Glomerular endothelial cell (primary cell): Measurements from ENCODE around the gene HSPA12B. TPM values are rescaled to one million over a fixed set of nuclear protein-coding genes. Genes with fewer than 3 reads are reported as not detected.

Experiments
- DNase-seq: peaks from one replicate; pipeline ENCODE4 v3.0.0-alpha.2; 2011; ENCODE audit warnings: low read depth, low spot score; ENCODE audit errors: extremely low read depth
- total RNA-seq: library from RNA; depleted of rRNA; stranded (reverse); fragments of >200 nt; gene quantifications from 2 replicates; pipeline ENCODE4 v1.2.3, GENCODE V29; 2015

Gene HSPA12B
- total RNA-seq, 1 donor from 2014 or later, result 26.3 TPM

DNA sequence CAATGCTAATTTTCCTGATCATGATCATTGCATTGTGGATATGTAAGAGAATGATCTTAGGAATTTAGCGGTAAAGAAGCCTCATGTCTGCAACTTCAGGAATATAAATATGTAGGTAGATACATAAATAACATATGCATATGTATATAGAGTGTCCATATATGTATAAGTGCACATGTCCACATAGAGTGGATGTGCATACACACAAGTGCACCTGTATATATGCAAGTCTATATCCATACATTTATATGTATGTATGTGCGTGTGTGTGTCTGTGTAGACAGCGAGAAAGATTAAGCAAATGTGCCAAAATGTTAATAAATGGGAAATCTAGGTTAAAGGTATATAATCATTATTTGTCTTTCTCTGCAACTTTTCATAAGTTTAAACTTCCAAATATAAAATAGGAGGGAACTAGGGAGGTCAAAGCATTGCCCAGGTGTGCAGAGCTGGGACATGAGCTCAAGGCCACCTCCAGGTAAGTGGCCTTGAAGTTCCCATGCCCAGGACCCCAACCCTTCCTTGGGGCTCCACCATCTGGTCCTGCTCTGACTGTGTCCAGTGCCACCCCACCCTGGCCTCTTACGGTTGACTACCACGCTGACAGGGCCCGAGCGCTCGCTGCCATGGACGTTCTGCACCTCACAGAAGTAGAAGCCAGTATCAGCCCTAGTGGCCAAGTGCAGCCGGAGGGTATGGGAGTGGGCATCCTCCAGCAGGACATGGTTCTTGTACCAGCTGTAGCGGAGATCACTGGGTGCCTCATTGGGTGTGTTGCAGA lies 29.7 kb upstream of the HSPA12B start:
- DNase-seq, result no peak

GRCh38 chr20:3704087-3704486 lies 28.4 kb upstream of the HSPA12B start:
- no peak for DNase-seq

GRCh38 chr20:3705491-3705969 lies 27.0 kb upstream of the HSPA12B start:
- DNase-seq, result no peak

DNA sequence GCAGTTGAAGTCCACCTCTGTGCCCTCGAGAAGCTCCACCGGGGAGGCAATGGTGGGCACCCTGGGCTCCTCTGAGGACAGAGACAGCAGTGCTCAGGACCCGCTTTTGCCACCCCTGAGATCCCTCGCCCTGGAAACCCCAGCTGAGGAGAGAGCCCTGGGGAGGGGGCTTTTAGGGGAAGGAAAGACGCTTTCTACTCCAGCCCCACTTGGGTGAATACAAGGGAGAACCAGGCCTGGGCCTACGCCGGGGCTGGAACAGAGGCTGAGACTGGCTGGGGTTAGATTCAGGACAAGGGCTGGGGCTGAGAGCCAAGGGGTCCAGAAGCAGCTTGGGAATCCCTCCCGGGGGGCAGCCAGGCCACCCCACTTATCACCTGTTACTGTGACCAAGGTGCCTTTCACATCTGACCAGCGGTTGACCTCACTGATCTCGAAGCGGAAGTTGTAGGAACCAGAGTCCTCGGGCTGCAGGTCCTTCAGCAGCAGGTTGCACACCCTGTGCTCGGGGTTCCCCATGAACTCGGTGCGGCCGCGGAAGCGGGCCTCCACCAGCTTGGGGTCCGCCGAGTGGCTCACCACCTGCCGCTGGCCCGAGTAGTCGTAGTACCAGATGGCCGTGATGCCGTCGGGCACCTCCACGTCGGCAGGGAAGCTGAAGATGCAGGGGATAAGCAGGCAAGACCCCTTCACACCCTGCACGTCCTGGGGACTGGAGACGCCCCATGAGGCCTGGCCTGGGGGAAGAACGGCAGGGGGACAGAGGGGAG lies 26.3 kb upstream of the HSPA12B start:
- no peak for DNase-seq

DNA sequence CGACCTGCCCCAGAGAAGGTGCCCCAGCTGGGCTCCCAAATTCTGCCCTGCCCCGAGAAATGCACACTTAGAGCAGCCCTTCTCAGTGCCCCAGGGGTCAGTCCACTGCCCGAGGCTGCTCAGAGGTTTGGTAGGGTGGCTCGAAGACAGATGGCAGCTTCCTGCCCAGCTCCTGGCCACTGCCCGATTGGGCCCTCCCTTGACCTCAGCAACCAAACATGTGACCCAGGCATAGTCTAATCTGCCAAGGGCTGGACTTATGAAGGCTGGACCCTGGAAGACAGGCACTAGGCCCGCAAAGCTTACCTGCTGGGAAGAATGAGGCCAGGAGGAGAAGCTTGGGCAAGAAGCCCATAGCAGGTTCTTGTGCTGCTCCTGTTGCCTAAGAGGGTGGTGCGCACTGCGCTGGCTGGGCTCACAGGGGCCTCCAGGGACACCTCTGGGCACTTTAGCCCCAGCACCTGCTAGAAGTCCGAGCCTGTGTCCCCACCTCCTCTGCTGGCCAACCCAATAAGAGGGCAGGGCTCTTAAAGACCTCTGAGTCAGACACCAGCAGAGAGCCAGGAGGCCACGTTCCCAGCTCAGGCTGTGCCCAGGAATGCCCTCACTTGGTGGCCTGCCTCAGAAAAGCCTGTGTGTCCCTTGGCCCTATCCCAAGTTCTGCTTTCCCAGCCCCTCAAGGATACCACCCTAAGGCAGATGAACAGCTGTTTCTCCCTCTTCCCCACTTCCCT lies 25.5 kb upstream of the HSPA12B start:
- no peak for DNase-seq

DNA sequence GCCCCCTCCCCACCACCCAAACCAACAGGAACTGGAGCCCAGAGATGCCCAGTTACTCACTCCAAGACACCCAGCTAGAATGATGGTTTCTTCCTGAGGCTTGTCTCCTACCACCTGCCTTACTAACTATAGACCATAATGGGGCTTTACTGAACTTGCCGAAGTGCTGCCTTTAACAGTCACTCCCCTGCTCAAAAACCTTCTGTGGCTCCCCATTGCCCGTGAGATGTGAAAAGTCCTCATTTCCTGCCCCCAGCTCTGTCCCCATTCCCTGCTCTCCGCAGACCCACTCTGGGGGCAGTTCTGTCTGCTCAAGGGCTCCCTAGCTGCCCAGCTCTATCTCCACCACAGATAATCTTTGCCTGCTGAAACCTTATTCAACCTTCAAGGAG lies 25.0 kb upstream of the HSPA12B start:
- no peak for DNase-seq

GRCh38 chr20:3710011-3710466 lies 22.4 kb upstream of the HSPA12B start:
- no peak for DNase-seq

- no peak for DNase-seq
Measured at GRCh38 chr20:3710703-3711483, 21.6 kb upstream of the HSPA12B start.

GRCh38 chr20:3711484-3711941 lies 21.0 kb upstream of the HSPA12B start:
- DNase-seq, result no peak

- DNase-seq, result no peak
Measured at GRCh38 chr20:3712279-3712873, 20.1 kb upstream of the HSPA12B start, which contains the start of gene SIGLEC1. Gene SIGLEC1 (minus strand): TSS chr20:3712600. CDS start chr20:3707128, 5,472 bp downstream.

DNA sequence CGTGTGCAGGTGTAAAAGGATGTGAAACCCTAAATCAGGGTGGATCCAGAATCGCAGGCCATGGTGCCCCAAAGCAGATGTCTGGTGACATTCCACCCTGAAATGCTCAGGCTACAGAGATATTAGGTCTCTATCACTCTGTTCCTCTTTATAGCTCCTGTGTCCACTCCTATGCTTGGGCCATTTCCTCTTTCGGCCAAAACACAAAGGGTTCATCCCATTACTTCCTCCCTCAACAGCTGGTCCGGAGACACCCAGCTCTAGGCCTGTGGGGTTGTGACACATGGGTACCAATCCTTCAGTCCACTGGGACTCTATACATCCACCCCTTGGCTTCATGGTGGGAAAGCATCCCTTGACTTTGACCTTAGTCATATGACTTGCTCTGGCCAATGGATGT lies 18.4 kb upstream of the HSPA12B start:
- no peak for DNase-seq

GRCh38 chr20:3716195-3716834 lies 16.2 kb upstream of the HSPA12B start:
- peak; percentile 18 for DNase-seq

DNA sequence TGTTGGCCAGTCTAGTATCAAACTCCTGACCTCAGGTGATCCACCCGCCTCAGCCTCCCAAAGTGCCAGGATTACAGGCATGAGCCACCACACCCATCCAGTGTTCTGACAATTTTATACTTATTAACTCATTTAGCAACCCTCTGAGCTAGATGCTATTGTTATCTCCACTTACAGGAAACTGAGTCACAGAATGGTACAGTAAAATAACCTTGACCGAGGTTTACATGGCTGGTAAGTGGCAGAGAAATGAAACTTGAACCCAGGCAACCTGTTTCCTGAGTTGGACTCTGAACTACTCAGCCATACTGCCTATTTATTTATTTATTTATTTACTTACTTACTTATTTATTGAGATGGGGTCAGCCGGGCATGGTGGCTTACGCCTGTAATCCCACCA lies 13.4 kb upstream of the HSPA12B start:
- no peak for DNase-seq

GRCh38 chr20:3720068-3720467 lies 12.4 kb upstream of the HSPA12B start:
- DNase-seq, result no peak

DNA sequence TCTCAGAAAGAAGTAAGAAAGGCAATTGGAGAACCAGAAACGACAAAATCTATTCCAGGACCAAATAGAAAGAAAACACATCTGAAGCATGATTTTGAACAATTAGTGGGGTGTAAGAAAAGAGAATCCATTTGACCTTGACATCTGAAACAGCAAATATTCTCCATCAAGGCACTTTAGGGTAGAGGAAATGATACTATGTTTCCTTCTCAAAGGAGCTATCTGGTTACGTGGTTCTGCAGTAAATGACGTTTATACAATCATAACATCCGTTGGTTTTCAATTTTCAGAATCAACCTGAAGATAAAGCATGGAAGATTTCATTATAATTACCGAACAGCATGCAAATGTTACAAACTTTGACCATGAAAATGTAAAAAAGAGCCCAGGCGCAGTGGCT lies 11.9 kb upstream of the HSPA12B start:
- no peak for DNase-seq

- DNase-seq, result no peak
Measured at GRCh38 chr20:3721912-3722311, 10.6 kb upstream of the HSPA12B start.

- DNase-seq, result no peak
Measured at GRCh38 chr20:3723284-3723683, 9.2 kb upstream of the HSPA12B start.

- no peak for DNase-seq
Measured at GRCh38 chr20:3724356-3724755, 8.1 kb upstream of the HSPA12B start.

GRCh38 chr20:3727401-3728021 lies 5.0 kb upstream of the HSPA12B start:
- no peak for DNase-seq
